IMR-90 (cell line): ENCODE measurements around the gene MAP3K15. TPM values are rescaled to one million over a fixed set of nuclear protein-coding genes. Genes with fewer than 3 reads are reported as not detected.

Experiments used
- ATAC-seq: fragments of 200-7000 bp; cut with Tn5 transposase; 2 replicates; pipeline ENCODE4 v1.9.1; 2020; ENCODE audit warnings: low read depth, mild to moderate bottlenecking, moderate library complexity
- BruUV-seq: library from RNA; stranded (reverse); fragments of 400-500 nt; replicated peaks from 2 replicates; lab custom pipeline; 2021; lab: Mats Ljungman, UMichigan
- CTCF ChIA-PET: fragments of 300-600 bp; formaldehyde crosslinking; extraction: SDS; loops from one replicate; lab custom pipeline; 2021; ENCODE audit warnings: antibody characterized with exemption; lab: Yijun Ruan, JAX
- POLR2A ChIA-PET: fragments of 300-600 bp; sonication (Branson Sonifier 250); formaldehyde crosslinking; loops from one replicate; lab custom pipeline; 2022; ENCODE audit warnings: antibody characterized with exemption; ENCODE audit not compliant: unreplicated experiment; lab: Charles Lee
- DNase-seq: peaks from one replicate; pipeline ENCODE4 v3.0.0; 2013
- H2AFZ ChIP-seq: replicated peaks from 2 replicates; pipeline ENCODE3; 2013; ENCODE audit warnings: low read length, mild to moderate bottlenecking; ENCODE audit not compliant: poor library complexity
- H2AK5ac ChIP-seq: 2 replicates; pipeline ENCODE4 v1.6.1; 2013; ENCODE audit warnings: low read depth, low read length, inconsistent platforms
- H2AK9ac ChIP-seq: replicated peaks from 2 replicates; pipeline ENCODE3; 2013; ENCODE audit warnings: mild to moderate bottlenecking, low read depth, low read length, moderate library complexity; ENCODE audit not compliant: poor library complexity
- H2BK120ac ChIP-seq: 2 replicates; pipeline ENCODE4 v1.6.1; 2013; ENCODE audit warnings: low read depth, low read length, inconsistent platforms
- H2BK15ac ChIP-seq: 3 replicates; pipeline ENCODE4 v1.6.1; 2013; ENCODE audit warnings: low read depth, low read length, inconsistent platforms
- H2BK20ac ChIP-seq: 2 replicates; pipeline ENCODE4 v1.6.1; 2013; ENCODE audit warnings: low read depth, mild to moderate bottlenecking, inconsistent platforms, low read length, moderate library complexity
- H2BK5ac ChIP-seq: 2 replicates; pipeline ENCODE4 v1.6.1; 2013; ENCODE audit warnings: mild to moderate bottlenecking, low read depth, low read length, inconsistent platforms; ENCODE audit not compliant: poor library complexity, severe bottlenecking
- H3K14ac ChIP-seq: replicated peaks from 2 replicates; pipeline ENCODE4 v1.6.1; 2013; ENCODE audit warnings: low read depth, low read length, inconsistent platforms
- H3K18ac ChIP-seq: 2 replicates; pipeline ENCODE4 v1.6.1; 2013; ENCODE audit warnings: low read depth, low read length, control low read depth
- H3K23ac ChIP-seq: 2 replicates; pipeline ENCODE4 v1.6.1; 2013; ENCODE audit warnings: low read depth, low read length, inconsistent platforms
- H3K27ac ChIP-seq: 2 replicates; pipeline ENCODE4 v1.5.1; 2013; ENCODE audit warnings: mild to moderate bottlenecking, control low read depth, low read length; ENCODE audit not compliant: insufficient read depth
- H3K27me3 ChIP-seq: 2 replicates; pipeline ENCODE4 v1.6.1; 2013; ENCODE audit warnings: low read length; ENCODE audit not compliant: control insufficient read depth, insufficient read depth
- H3K36me3 ChIP-seq: 2 replicates; pipeline ENCODE4 v1.6.1; 2013; ENCODE audit warnings: low read length, mixed read lengths; ENCODE audit not compliant: control insufficient read depth, insufficient read depth
- H3K4ac ChIP-seq: 2 replicates; pipeline ENCODE4 v1.6.1; 2013; ENCODE audit warnings: low read depth, low read length, inconsistent platforms
- H3K4me1 ChIP-seq: 2 replicates; pipeline ENCODE4 v1.6.1; 2013; ENCODE audit warnings: low read length, mixed read lengths; ENCODE audit not compliant: control insufficient read depth, insufficient read depth
- H3K4me2 ChIP-seq: 2 replicates; pipeline ENCODE4 v1.6.1; 2013; ENCODE audit warnings: low read depth, mild to moderate bottlenecking, control low read depth, low read length, moderate library complexity
- H3K4me3 ChIP-seq: 2 replicates; pipeline ENCODE4 v1.5.1; 2013; ENCODE audit warnings: low read depth, mild to moderate bottlenecking, control low read depth, low read length, moderate library complexity; ENCODE audit not compliant: insufficient read depth
- H3K56ac ChIP-seq: 2 replicates; pipeline ENCODE4 v1.6.1; 2013; ENCODE audit warnings: low read length, inconsistent platforms; ENCODE audit not compliant: insufficient read depth; ENCODE audit errors: extremely low read depth
- H3K79me1 ChIP-seq, 2 experiments: 2 replicates each; pipeline ENCODE4 v1.6.1; 2013; ENCODE audit warnings: low read length in 2 of 2, inconsistent platforms in 1 of 2, low read depth in 1 of 2
- H3K9ac ChIP-seq: 2 replicates; pipeline ENCODE4 v1.6.1; 2013; ENCODE audit warnings: low read depth, low read length, control low read depth
- H3K9me1 ChIP-seq: 2 replicates; pipeline ENCODE4 v1.6.1; 2013; ENCODE audit warnings: low read length, inconsistent platforms; ENCODE audit not compliant: insufficient read depth
- H3K9me3 ChIP-seq: 2 replicates; pipeline ENCODE4 v1.6.1; 2013; ENCODE audit warnings: low read length; ENCODE audit not compliant: control insufficient read depth, insufficient read depth
- H4K20me1 ChIP-seq: 2 replicates; pipeline ENCODE4 v1.6.1; 2013; ENCODE audit warnings: low read length, inconsistent platforms; ENCODE audit not compliant: insufficient read depth
- H4K5ac ChIP-seq: 2 replicates; pipeline ENCODE4 v1.6.1; 2013; ENCODE audit warnings: mild to moderate bottlenecking, low read depth, low read length, control low read depth
- H4K8ac ChIP-seq, 2 experiments: 2 replicates each; pipeline ENCODE4 v1.6.1; 2013; ENCODE audit warnings: low read depth in 2 of 2, low read length in 2 of 2, control low read depth in 1 of 2, inconsistent platforms in 1 of 2
- H4K91ac ChIP-seq: 2 replicates; pipeline ENCODE4 v1.6.1; 2013; ENCODE audit warnings: low read depth, low read length, inconsistent platforms; ENCODE audit not compliant: insufficient read depth
- BHLHE40 ChIP-seq: fragments of 150-350 bp; IDR thresholded peaks from 2 replicates; pipeline ENCODE4 v1.6.1; 2016; ENCODE audit warnings: mild to moderate bottlenecking, low read depth, low read length
- CEBPB ChIP-seq: IDR thresholded peaks from 2 replicates; pipeline ENCODE4 v1.6.1; 2012; ENCODE audit warnings: low read depth, low read length, improper control_type of control experiment
- CHD1 ChIP-seq: IDR thresholded peaks from 2 replicates; pipeline ENCODE4 v1.6.1; 2012; ENCODE audit warnings: low read depth, low read length, improper control_type of control experiment
- MAFK ChIP-seq: IDR thresholded peaks from 2 replicates; pipeline ENCODE4 v1.6.1; 2012; ENCODE audit warnings: low read depth, low read length, improper control_type of control experiment
- MAZ ChIP-seq: IDR thresholded peaks from 2 replicates; pipeline ENCODE4 v1.6.1; 2012; ENCODE audit warnings: low read depth, mild to moderate bottlenecking, low read length, improper control_type of control experiment, moderate library complexity, borderline replicate concordance
- MXI1 ChIP-seq: IDR thresholded peaks from 2 replicates; pipeline ENCODE4 v1.6.1; 2012; ENCODE audit warnings: low read depth, mild to moderate bottlenecking, low read length, moderate library complexity, borderline replicate concordance
- NFE2L2 ChIP-seq: fragments of 150-350 bp; IDR thresholded peaks from 2 replicates; pipeline ENCODE4 v1.6.1; 2016; ENCODE audit warnings: low read depth, mild to moderate bottlenecking, low read length
- RAD21 ChIP-seq: IDR thresholded peaks from 2 replicates; pipeline ENCODE4 v1.6.1; 2012; ENCODE audit warnings: low read length, improper control_type of control experiment
- RCOR1 ChIP-seq: IDR thresholded peaks from 2 replicates; pipeline ENCODE4 v1.6.1; 2012; ENCODE audit warnings: mild to moderate bottlenecking, low read length, improper control_type of control experiment; ENCODE audit not compliant: insufficient replicate concordance
- SMC3 ChIP-seq: fragments of 150-350 bp; IDR thresholded peaks from 2 replicates; pipeline ENCODE4 v1.6.1; 2016; ENCODE audit warnings: low read depth, mild to moderate bottlenecking, antibody characterized with exemption, low read length, moderate library complexity
- WGBS, 2 experiments: methylation state at CpG; one replicate each; pipeline versions ENCODE4 v1.1.5 to v1.1.7; 2013; ENCODE audit warnings: missing lambda C conversion rate in 2 of 2; ENCODE audit not compliant: insufficient read length in 1 of 2; ENCODE audit errors: extremely low coverage in 2 of 2; 5-methylcytosine and 5-hydroxymethylcytosine counted together
- dilution Hi-C: fragments of 300-500 bp; cut with HindIII; formaldehyde crosslinking; loops from one replicate; pipeline ENCODE4 v1.14.3; 2018; ENCODE audit warnings: low sequenced_read_pairs; ENCODE audit not compliant: unreplicated experiment
- in situ Hi-C: fragments of 300-500 bp; cut with MboI; formaldehyde crosslinking; loops from 3 replicates; pipeline ENCODE4 v1.14.3; 2019; ENCODE audit warnings: low sequenced_read_pairs, inconsistent platforms, mixed read lengths
- intact Hi-C: fragments of 100-400 bp; cut with micrococcal nuclease; formaldehyde crosslinking; loops from 2 replicates; pipeline ENCODE4 v1.10.0; 2022
- polyA plus RNA-seq, 3 experiments: library from polyadenylated mRNA; depleted of rRNA; stranded (reverse); fragments of >200 nt; gene quantifications; 2 replicates each; pipeline ENCODE4 v1.2.3, GENCODE V29; 2012; ENCODE audit warnings: low replicate concordance in 1 of 3
- total RNA-seq: library from RNA; depleted of rRNA; stranded (reverse); fragments of >200 nt; gene quantifications from 2 replicates; pipeline ENCODE4 v1.2.3, GENCODE V29; 2012
- TF ChIP-seq, protein P1 (sequence below): conservative IDR thresholded peaks from 2 replicates; pipeline ENCODE4 v1.5.1; 2012; ENCODE audit warnings: mild to moderate bottlenecking, low read depth, low read length, improper control_type of control experiment
- TF ChIP-seq, protein P2 (sequence below): fragments of 150-350 bp; IDR thresholded peaks from 2 replicates; pipeline ENCODE4 v1.6.1; 2016; ENCODE audit warnings: low read depth, mild to moderate bottlenecking, low read length, moderate library complexity, borderline replicate concordance

Gene MAP3K15
- total and polyA plus RNA-seq, 2 of the 4 experiments (the other 2 are of a cell fraction) = under 0.01 to 0.10 TPM

DNA sequence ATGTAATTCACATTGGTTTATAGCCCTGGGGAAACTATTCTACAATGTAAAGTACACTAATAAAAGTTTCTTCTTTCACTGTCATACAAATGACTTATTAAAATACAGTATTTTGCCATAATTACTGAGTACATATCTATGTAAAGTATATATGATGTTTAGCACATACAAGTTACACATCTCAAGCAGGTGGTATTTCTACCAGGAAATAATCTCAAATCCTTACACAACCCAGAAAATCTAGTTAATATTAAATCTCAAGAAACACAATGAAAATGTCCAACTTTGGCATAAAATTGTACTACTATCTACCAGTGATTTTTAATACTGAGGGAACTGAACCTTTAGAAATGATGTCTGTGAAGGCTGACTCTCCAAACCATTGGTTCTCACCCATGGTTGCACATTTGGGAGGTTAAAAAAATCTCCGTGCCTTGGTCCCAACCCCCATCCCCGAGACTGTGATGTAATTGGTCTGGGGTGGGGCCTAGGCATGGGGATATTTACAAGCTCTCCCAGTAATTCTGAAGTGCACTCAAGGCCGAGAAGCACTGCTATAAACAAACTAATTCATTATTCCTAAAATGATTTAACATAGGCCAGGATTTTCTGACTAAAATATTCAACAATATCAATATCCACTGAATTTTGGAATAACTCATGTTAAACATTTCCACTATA is 27.6 kb downstream of the MAP3K15 start:
- no peak overlapping the region for H3K4ac ChIP-seq
- H3K4me3 ChIP-seq = no peak overlapping the region
- H4K5ac ChIP-seq = no peak overlapping the region
- H2AK9ac ChIP-seq = no peak overlapping the region
- no peak for DNase-seq
- H3K27me3 ChIP-seq = no peaks in the 10 kb centered on the region; the same call in 1 of the 2 replicates
- WGBS, 2 experiments = no CpG with 5 or more reads among the region's 3 CpGs
- dilution Hi-C loops = no loop called here
- no peak overlapping the region for H4K8ac ChIP-seq
- no peak overlapping the region for H2BK15ac ChIP-seq
- no peak overlapping the region for H3K9ac ChIP-seq
- in situ Hi-C loops = no loop called here
- no peak overlapping the region for H3K14ac ChIP-seq
- no peak overlapping the region for H3K4me2 ChIP-seq
- no TSS peak for BruUV-seq
- ChIA-PET CTCF (no interaction called here), POLR2A (no interaction called here)
- H3K79me1 ChIP-seq = no peaks in the 10 kb centered on the region
- no peak overlapping the region for H3K23ac ChIP-seq
- no peak overlapping the region for H4K91ac ChIP-seq
- H2BK120ac ChIP-seq = no peak overlapping the region
- no peaks in the 10 kb centered on the region for H3K9me1 ChIP-seq
- no peak overlapping the region for H3K27ac ChIP-seq
- H2AFZ ChIP-seq = no peak overlapping the region
- no peak overlapping the region for H3K18ac ChIP-seq
- TF ChIP-seq, protein P1, sequence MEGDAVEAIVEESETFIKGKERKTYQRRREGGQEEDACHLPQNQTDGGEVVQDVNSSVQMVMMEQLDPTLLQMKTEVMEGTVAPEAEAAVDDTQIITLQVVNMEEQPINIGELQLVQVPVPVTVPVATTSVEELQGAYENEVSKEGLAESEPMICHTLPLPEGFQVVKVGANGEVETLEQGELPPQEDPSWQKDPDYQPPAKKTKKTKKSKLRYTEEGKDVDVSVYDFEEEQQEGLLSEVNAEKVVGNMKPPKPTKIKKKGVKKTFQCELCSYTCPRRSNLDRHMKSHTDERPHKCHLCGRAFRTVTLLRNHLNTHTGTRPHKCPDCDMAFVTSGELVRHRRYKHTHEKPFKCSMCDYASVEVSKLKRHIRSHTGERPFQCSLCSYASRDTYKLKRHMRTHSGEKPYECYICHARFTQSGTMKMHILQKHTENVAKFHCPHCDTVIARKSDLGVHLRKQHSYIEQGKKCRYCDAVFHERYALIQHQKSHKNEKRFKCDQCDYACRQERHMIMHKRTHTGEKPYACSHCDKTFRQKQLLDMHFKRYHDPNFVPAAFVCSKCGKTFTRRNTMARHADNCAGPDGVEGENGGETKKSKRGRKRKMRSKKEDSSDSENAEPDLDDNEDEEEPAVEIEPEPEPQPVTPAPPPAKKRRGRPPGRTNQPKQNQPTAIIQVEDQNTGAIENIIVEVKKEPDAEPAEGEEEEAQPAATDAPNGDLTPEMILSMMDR = no peak
- no peak for TF ChIP-seq RCOR1
- no peak for TF ChIP-seq MAFK
- no peak for TF ChIP-seq CEBPB
- TF ChIP-seq MXI1 = no peak
- TF ChIP-seq MAZ = no peak
- no peak for TF ChIP-seq BHLHE40
- no peak for TF ChIP-seq SMC3
- no peak for TF ChIP-seq NFE2L2
- TF ChIP-seq, protein P2, sequence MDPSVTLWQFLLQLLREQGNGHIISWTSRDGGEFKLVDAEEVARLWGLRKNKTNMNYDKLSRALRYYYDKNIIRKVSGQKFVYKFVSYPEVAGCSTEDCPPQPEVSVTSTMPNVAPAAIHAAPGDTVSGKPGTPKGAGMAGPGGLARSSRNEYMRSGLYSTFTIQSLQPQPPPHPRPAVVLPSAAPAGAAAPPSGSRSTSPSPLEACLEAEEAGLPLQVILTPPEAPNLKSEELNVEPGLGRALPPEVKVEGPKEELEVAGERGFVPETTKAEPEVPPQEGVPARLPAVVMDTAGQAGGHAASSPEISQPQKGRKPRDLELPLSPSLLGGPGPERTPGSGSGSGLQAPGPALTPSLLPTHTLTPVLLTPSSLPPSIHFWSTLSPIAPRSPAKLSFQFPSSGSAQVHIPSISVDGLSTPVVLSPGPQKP = no peak
- TF ChIP-seq CHD1 = no peak
- TF ChIP-seq RAD21 = no peak
- H2BK20ac ChIP-seq = no peak overlapping the region
- H3K36me3 ChIP-seq = no peaks in the 10 kb centered on the region
- H3K4me1 ChIP-seq = no peaks in the 10 kb centered on the region
- intact Hi-C loops = no loop called here
- H4K20me1 ChIP-seq = no peaks in the 10 kb centered on the region
- no peak overlapping the region for H2BK5ac ChIP-seq
- no peak overlapping the region for H3K56ac ChIP-seq
- no peaks in the 10 kb centered on the region for H3K9me3 ChIP-seq
- H2AK5ac ChIP-seq = no peak overlapping the region
- no peak for ATAC-seq
